ENCODE measurements around the gene HSD17B12.

DNA sequence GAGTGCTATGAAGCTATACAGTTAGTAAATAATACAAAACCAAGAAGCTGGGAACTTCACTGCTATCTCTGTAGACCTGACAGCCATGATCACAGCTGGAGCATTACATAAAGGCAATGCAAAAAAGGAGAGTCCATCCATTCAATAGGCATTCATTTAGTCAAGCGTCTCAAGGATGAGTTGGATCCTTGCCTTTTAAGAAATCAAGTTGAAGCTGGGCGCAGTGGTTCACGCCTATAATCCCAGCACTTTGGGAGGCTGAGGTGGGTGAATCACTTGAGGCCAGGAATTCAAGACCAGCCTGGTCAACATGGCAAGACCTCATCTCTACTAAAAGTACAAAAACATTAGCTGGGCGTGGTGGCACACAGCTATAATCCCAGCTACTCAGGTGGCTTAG, 152.0 kb downstream of the HSD17B12 start:
- TF ChIP-seq POLR2A (IDR thresholded peaks at IDR 0.05) = no peak
- no peak for TF ChIP-seq CTCF (IDR thresholded peaks at IDR 0.05)
- TF ChIP-seq EP300 (IDR thresholded peaks at IDR 0.05) = no peak

Measured in ovary (tissue), 3 donors.